H1 (cell line): Measurements from ENCODE around the gene DMGDH.

Source experiments
- CEBPB ChIP-seq: IDR thresholded peaks from 2 replicates; pipeline ENCODE4 v1.6.1; 2012; ENCODE audit warnings: low read depth, low read length
- CTCF ChIP-seq, 3 experiments: IDR thresholded peaks; 1 replicate in 2 of 3; 2 replicates in 1 of 3; pipeline versions ENCODE4 v1.5.1 to v1.6.1; 2011; ENCODE audit warnings: low read length in 3 of 3, mild to moderate bottlenecking in 3 of 3, inconsistent platforms in 2 of 3, low read depth in 1 of 3, moderate library complexity in 1 of 3; ENCODE audit not compliant: insufficient read depth in 1 of 3; ENCODE audit errors: control extremely low read depth in 1 of 3
- EZH2 ChIP-seq: fragments of 200-600 bp; sonication (generic); IDR thresholded peaks from 2 replicates; pipeline ENCODE4 v1.7.1; 2012; ENCODE audit warnings: low read depth, mild to moderate bottlenecking, moderate library complexity, low read length, inconsistent platforms; ENCODE audit not compliant: severe bottlenecking
- GABPA ChIP-seq: IDR thresholded peaks from 2 replicates; pipeline ENCODE4 v1.6.1; 2011; ENCODE audit warnings: mild to moderate bottlenecking, low read length, moderate library complexity, borderline replicate concordance; ENCODE audit not compliant: insufficient read depth
- HDAC6 ChIP-seq: IDR thresholded peaks from one replicate; pipeline ENCODE4 v1.7.1; 2012; ENCODE audit warnings: low read depth, mild to moderate bottlenecking, inconsistent platforms, low read length, moderate library complexity
- MAX ChIP-seq: IDR thresholded peaks from 2 replicates; pipeline ENCODE4 v1.6.1; 2012; ENCODE audit warnings: inconsistent platforms
- POLR2A ChIP-seq, 2 experiments: IDR thresholded peaks; 1 replicate in 1 of 2; 2 replicates in 1 of 2; pipeline ENCODE4 v1.6.1; 2011; ENCODE audit warnings: low read depth in 2 of 2, low read length in 2 of 2, mild to moderate bottlenecking in 2 of 2; ENCODE audit errors: control extremely low read depth in 1 of 2
- RXRA ChIP-seq: IDR thresholded peaks from 2 replicates; pipeline ENCODE4 v1.6.1; 2011; ENCODE audit warnings: low read depth, mild to moderate bottlenecking, low read length, moderate library complexity; ENCODE audit not compliant: insufficient read depth
- SIN3A ChIP-seq, 2 experiments: IDR thresholded peaks in 1 of 2; conservative IDR thresholded peaks in 1 of 2; 2 replicates each; pipeline ENCODE4 v1.6.1; 2011 to 2012; ENCODE audit warnings: low read length in 2 of 2, improper control_type of control experiment in 1 of 2, low read depth in 1 of 2, mild to moderate bottlenecking in 1 of 2
- TBP ChIP-seq: IDR thresholded peaks from 2 replicates; pipeline ENCODE4 v1.6.1; 2011; ENCODE audit warnings: low read depth, low read length, improper control_type of control experiment
- TCF12 ChIP-seq: IDR thresholded peaks from 2 replicates; pipeline ENCODE4 v1.6.1; 2011; ENCODE audit warnings: low read depth, mild to moderate bottlenecking, low read length

GRCh38 chr5:78997090-78997489 lies 72.4 kb downstream of the DMGDH start:
- no peak for TF ChIP-seq CTCF (IDR thresholded peaks at IDR 0.05; ENCODE audit: control extremely low read depth in 1 of 3, insufficient read depth in 1 of 3, low read depth in 1 of 3, low read length in 3 of 3)
- no peak for TF ChIP-seq TBP
- TF ChIP-seq RXRA = no peak
- TF ChIP-seq EZH2 = no peak
- no peak for TF ChIP-seq MAX
- TF ChIP-seq CEBPB = no peak
- no peak for TF ChIP-seq HDAC6
- no peak for TF ChIP-seq TCF12
- no peak for TF ChIP-seq SIN3A (conservative IDR thresholded peaks at IDR 0.05 in 1 of 2, IDR thresholded peaks at IDR 0.05 in 1 of 2; ENCODE audit: low read depth in 1 of 2, low read length in 2 of 2)
- no peak for TF ChIP-seq GABPA
- TF ChIP-seq POLR2A (IDR thresholded peaks at IDR 0.05; ENCODE audit: control extremely low read depth in 1 of 2, low read depth in 2 of 2, low read length in 2 of 2) = no peak
